ENCODE results near the gene DGKE. TPM values are rescaled to one million over a fixed set of nuclear protein-coding genes. Genes with fewer than 3 reads are reported as not detected.

Gene DGKE
- total and polyA plus RNA-seq, 2 of the 8 experiments (the other 6 are each of a cell fraction or from before 2014, with no cell fraction given): 1.7 to 7.4 TPM

- TF ChIP-seq YY1 (IDR thresholded peaks at IDR 0.05; ENCODE audit: low read depth, low read length) (no peak), GABPA (IDR thresholded peaks at IDR 0.05; ENCODE audit: borderline replicate concordance, insufficient read depth, low read length) (no peak), SIN3A (conservative IDR thresholded peaks at IDR 0.05 in 1 of 2, IDR thresholded peaks at IDR 0.05 in 1 of 2; ENCODE audit: low read depth in 1 of 2, low read length in 2 of 2) (no peak), RBBP5 (IDR thresholded peaks at IDR 0.05; ENCODE audit: borderline replicate concordance, low read depth, low read length) (no peak)
These were observed 74.1 kb downstream of the DGKE start (continued) for GRCh38 chr17:56908001-56908542.
